Measurements from ENCODE around the gene RASSF3.

DNA sequence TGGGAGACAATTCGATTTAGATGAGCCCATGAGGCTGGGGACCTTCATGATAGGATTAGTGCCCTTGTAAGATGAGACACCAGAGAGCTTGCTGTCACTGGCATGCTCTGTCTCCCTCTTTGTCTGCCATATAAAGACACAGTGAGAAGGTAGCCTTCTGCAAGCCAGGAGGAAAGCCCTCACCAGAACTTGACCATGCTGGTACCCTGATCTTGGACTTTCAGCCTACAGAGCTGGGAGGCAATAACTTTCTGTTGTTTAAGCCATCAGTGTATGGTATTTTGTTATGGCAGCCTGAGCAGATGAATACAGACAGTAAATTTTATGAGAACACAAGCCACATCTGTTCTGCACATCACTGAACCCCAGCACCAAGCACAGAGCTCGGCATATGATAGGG, 38.1 kb upstream of the RASSF3 start:
- TF ChIP-seq POLR2A (IDR thresholded peaks at IDR 0.05), result no peak
- TF ChIP-seq, protein P1, sequence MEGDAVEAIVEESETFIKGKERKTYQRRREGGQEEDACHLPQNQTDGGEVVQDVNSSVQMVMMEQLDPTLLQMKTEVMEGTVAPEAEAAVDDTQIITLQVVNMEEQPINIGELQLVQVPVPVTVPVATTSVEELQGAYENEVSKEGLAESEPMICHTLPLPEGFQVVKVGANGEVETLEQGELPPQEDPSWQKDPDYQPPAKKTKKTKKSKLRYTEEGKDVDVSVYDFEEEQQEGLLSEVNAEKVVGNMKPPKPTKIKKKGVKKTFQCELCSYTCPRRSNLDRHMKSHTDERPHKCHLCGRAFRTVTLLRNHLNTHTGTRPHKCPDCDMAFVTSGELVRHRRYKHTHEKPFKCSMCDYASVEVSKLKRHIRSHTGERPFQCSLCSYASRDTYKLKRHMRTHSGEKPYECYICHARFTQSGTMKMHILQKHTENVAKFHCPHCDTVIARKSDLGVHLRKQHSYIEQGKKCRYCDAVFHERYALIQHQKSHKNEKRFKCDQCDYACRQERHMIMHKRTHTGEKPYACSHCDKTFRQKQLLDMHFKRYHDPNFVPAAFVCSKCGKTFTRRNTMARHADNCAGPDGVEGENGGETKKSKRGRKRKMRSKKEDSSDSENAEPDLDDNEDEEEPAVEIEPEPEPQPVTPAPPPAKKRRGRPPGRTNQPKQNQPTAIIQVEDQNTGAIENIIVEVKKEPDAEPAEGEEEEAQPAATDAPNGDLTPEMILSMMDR (IDR thresholded peaks at IDR 0.05), result no peak
- TF ChIP-seq POLR2AphosphoS5 (IDR thresholded peaks at IDR 0.05), result no peak

Data from breast epithelium (tissue), 3 donors.